Muscle layer of duodenum (tissue), 2 donors: ENCODE data around the gene CCDC171.

Experiments
- H3K27ac ChIP-seq: one replicate; pipeline ENCODE4 v1.7.0; 2013; ENCODE audit warnings: mild to moderate bottlenecking, low read length
- H3K27me3 ChIP-seq: one replicate; pipeline ENCODE4 v1.7.0; 2013; ENCODE audit warnings: low read depth, mild to moderate bottlenecking, control low read depth, low read length
- H3K36me3 ChIP-seq, 2 donors: one replicate each; pipeline ENCODE4 v1.7.0; 2013; ENCODE audit warnings: low read length in 2 of 2, control low read depth in 1 of 2, mild to moderate bottlenecking in 1 of 2; ENCODE audit not compliant: insufficient read depth in 2 of 2, control insufficient read depth in 1 of 2
- H3K4me1 ChIP-seq, 2 donors: one replicate each; pipeline ENCODE4 v1.7.0; 2013; ENCODE audit warnings: low read length in 2 of 2, mild to moderate bottlenecking in 2 of 2, control low read depth in 1 of 2, moderate library complexity in 1 of 2; ENCODE audit not compliant: insufficient read depth in 2 of 2, control insufficient read depth in 1 of 2
- H3K4me3 ChIP-seq, 2 donors: one replicate each; pipeline ENCODE4 v1.7.0; 2013; ENCODE audit warnings: low read length in 2 of 2, low read depth in 1 of 2, mild to moderate bottlenecking in 1 of 2
- H3K9me3 ChIP-seq, 2 donors: one replicate each; pipeline ENCODE4 v1.7.0; 2013; ENCODE audit warnings: low read length in 2 of 2, control low read depth in 1 of 2, mild to moderate bottlenecking in 1 of 2; ENCODE audit not compliant: control insufficient read depth in 1 of 2
- donor health status: healthy.

The CCDC171 gene

DNA sequence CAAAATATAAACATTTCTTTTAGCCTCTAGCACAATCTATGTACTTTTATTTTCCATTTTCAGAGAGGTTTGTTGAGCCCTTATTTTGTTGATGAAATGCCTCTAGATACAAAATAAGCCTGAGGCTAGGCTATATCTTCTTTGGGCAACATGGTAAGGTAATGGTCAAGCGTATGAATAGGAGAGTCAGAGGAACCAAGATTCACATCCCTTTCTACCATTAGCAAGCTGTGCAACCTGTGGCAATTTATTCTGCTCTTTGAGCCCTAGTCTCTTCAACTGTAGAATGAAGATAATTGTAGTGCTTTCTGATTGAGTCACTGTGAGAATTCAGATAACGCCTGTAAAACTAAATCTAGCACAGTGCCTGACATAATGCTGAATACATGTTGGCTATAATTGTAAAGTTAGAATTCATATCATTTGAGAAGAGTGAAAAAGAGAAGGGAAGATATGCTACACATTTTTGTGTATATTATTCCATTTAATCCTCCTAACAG is 412.5 kb downstream of the CCDC171 start:
- Histone ChIP-seq H3K4me3 (no peak overlapping the region), H3K27ac (no peak overlapping the region), H3K27me3 (no peaks in the 10 kb centered on the region), H3K36me3 (no peaks in the 10 kb centered on the region), H3K4me1 (no peaks in the 10 kb centered on the region), H3K9me3 (no peaks in the 10 kb centered on the region)

DNA sequence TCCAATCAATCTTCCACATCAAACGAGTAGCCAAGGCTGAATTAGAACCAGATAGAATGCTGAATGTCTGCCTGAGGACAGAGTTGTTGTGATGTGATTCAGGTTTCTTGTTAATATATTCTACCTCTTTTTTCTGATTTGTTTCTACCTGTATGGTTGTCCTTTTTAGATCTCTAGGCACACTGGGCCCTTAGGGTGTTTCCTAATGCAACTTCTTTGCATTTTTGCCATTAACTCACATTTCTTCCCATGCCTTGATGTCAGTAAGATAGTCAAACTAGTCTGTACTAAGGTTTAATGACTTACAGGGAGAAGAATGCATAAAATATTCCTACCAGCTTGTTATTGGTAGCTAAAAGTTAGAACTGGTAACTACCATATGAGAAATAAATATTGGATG is 413.6 kb downstream of the CCDC171 start:
- no peaks in the 10 kb centered on the region for H3K27me3 ChIP-seq
- H3K27ac ChIP-seq, result no peak overlapping the region
- H3K4me3 ChIP-seq, result no peak overlapping the region
- H3K36me3 ChIP-seq, result no peaks in the 10 kb centered on the region
- H3K4me1 ChIP-seq, result no peaks in the 10 kb centered on the region
- H3K9me3 ChIP-seq, result no peaks in the 10 kb centered on the region

DNA sequence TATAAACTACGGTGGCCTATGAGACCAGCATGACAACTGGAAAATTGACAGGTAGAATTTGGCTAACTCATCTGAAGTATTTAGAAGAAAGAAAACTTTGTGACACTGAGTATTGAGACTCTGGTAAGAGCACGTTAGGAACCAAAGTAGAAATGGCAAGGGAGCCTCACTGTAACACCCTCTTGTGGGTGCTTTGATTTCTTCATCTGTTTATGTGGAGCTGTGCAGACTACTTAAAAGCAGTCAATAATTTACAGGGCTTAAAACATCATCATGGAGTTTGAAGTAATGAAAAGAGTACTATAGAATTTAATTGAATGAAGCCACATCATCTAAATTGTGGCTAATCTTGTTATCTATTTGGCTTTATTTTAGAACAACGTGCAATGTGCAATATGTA is 414.2 kb downstream of the CCDC171 start:
- Histone ChIP-seq H3K27ac (no peak overlapping the region), H3K36me3 (no peaks in the 10 kb centered on the region), H3K4me3 (no peak overlapping the region), H3K9me3 (no peaks in the 10 kb centered on the region), H3K4me1 (no peaks in the 10 kb centered on the region), H3K27me3 (no peaks in the 10 kb centered on the region)

DNA sequence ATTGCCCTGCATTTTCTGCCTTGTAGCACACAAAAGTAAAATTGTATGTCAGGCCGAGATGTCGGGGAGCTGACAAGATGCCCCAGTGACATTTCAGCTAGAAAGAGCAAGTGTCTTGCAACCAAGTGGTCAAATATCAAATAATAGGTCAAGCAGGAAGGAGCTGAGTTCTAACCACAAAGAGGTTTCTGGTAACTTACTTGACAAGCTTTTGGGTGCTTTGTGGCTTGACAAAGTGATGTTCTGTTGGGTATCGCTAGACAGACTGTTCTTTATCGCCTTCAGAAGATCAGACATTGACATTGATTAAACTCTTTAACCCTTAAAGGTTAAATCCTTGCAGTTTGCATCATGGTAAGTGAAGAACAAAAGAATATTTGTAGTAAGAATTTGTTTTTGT is 419.9 kb downstream of the CCDC171 start:
- no peak overlapping the region for H3K4me3 ChIP-seq
- H3K9me3 ChIP-seq, result no peaks in the 10 kb centered on the region
- no peaks in the 10 kb centered on the region for H3K4me1 ChIP-seq
- H3K27ac ChIP-seq, result no peak overlapping the region
- no peaks in the 10 kb centered on the region for H3K27me3 ChIP-seq
- no peaks in the 10 kb centered on the region for H3K36me3 ChIP-seq

DNA sequence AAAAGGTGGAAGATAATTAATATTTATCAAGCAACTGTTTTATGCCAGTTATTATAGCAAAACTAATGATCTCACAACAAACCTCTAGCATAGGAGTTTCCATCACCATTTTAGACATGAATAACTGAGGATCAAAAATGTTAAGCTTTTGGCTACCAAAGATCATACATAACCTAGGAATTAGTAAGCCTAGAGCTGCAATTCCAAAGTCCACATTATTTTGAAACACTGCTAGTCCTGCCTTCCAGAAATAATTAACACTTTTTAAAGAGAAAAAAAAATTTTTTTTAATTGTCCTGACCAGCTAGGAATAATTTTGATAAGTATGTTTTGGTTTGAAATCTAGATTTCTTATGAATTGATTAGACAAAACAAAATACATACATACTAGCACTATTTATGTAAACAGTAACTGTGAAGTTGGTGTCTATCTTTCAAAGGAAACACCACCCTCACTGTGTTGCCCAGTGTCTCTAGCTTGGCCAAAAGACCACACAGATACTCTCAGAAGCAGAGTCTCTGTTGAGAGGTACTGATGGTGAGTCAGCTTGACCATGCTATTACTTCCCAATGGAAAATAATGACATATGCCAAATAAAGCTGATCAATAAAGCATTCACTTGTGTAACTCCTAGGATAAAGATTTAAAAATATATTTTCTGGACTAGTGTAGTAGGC is 422.4 kb downstream of the CCDC171 start:
- Histone ChIP-seq H3K36me3 (no peaks in the 10 kb centered on the region), H3K27ac (no peak overlapping the region), H3K4me3 (no peak overlapping the region), H3K4me1 (no peaks in the 10 kb centered on the region), H3K27me3 (no peaks in the 10 kb centered on the region), H3K9me3 (no peaks in the 10 kb centered on the region)

DNA sequence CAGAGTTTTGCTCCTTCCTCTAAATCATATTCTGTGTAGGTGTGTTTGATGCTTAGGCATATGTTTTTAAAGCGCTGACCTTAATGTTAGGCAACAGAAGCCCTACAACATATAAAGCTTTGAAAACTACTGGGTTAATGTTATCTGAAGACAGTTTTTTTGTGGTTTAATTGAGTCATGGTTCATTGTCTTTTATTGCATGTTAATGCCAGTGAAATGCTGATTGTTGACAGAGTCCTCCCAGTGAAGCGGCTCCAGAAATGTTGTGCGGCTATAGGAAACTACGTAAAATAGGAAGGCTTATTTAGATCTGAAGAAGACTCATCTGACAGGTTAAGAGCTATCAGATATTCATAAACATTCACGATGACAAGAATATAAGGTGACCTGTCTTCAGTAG is 424.6 kb downstream of the CCDC171 start:
- Histone ChIP-seq H3K4me3 (no peak overlapping the region), H3K27ac (no peak overlapping the region), H3K27me3 (no peaks in the 10 kb centered on the region), H3K9me3 (no peaks in the 10 kb centered on the region), H3K36me3 (no peaks in the 10 kb centered on the region), H3K4me1 (no peaks in the 10 kb centered on the region)

DNA sequence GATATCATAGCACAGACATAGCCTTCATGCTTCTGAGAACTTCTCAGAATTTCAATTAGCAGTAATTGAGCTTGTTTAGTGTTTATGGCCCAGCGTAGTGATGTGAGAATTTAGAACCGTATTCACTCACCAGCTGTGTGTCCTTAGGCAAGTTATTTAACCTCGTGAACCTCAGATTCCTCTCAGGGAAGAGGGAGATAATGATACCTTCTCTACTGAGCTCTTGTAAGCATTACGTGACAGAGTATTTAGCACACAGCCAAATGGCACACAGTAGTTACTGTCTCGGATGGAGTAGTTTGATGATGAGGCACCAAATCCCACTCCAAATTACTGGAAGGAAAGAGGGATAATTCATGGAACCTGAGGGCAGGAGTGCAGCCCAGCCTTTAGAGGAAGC is 429.3 kb downstream of the CCDC171 start:
- Histone ChIP-seq H3K9me3 (no peaks in the 10 kb centered on the region), H3K27me3 (no peaks in the 10 kb centered on the region), H3K27ac (no peak overlapping the region), H3K4me3 (no peak overlapping the region), H3K36me3 (no peaks in the 10 kb centered on the region), H3K4me1 (no peaks in the 10 kb centered on the region)

DNA sequence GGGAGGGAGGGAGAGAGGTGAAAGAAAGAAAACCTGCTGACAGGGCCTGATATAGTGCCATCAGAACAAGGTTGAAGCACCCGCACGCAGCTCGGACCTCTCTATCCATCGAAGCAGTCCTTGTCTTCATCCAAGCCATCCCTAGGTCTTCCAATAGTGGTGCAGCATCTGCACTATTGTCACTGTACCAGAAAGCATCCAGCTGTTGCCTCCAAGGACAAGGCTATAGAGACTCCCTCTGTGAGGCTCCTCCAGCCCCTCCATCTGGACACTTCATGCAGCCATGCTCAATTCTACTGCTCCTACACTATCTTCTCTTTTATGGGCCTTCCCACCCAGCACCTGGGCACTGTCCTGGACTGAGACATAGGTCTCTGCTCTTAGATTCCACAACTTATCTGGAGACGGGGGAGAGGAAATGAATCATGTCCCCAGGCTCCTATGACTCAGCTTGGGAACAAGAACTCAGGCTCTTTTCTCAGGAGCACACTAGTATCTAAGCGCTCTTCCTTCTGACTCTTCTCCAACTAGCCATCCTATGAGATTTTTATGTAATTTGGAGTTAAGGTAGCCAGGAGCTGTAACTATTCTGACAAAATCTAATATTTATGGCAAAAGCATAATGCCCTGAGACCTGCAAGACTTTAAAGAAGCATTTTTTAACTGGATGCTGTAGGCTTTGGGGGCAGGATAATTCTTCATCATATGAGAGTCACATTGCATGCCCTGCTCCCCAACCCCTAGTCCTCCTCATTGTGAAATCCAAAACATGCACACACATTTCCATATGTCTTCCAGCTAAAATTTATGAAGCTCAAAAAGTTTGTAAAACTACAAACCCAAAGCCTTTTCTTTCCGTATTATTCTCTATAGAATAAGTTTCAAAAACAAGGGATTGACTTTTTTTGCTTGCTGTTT is 446.8 kb downstream of the CCDC171 start:
- Histone ChIP-seq H3K4me1 (no peaks in the 10 kb centered on the region), H3K27ac (no peak overlapping the region), H3K36me3 (no peaks in the 10 kb centered on the region), H3K9me3 (peaks cover 0 to 10% of the 10 kb centered on the region in 2 donors), H3K4me3 (no peak overlapping the region), H3K27me3 (no peaks in the 10 kb centered on the region)

DNA sequence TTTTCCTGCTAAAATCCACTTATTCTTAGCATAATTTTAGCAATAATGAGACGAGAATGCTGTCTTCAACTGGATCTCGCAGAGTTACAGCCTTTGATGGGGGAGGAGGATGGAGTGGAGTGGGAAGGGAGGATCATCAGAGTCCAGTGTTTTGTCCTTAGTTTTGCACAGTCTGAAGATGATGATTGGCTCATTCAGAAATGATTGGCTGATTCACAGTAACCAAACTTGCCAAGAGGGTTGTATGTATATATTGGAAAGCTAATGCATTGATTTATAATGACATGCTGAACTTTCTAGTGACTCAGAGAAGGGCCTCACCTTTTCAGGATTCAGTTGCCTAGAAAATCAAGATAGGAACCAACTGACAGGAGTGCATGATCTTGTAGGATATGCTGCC is 448.0 kb downstream of the CCDC171 start:
- no peaks in the 10 kb centered on the region for H3K4me1 ChIP-seq
- no peak overlapping the region for H3K4me3 ChIP-seq
- no peaks in the 10 kb centered on the region for H3K36me3 ChIP-seq
- H3K9me3 ChIP-seq, result peaks cover 0 to 2% of the 10 kb centered on the region in 2 donors
- no peaks in the 10 kb centered on the region for H3K27me3 ChIP-seq
- H3K27ac ChIP-seq, result no peak overlapping the region

DNA sequence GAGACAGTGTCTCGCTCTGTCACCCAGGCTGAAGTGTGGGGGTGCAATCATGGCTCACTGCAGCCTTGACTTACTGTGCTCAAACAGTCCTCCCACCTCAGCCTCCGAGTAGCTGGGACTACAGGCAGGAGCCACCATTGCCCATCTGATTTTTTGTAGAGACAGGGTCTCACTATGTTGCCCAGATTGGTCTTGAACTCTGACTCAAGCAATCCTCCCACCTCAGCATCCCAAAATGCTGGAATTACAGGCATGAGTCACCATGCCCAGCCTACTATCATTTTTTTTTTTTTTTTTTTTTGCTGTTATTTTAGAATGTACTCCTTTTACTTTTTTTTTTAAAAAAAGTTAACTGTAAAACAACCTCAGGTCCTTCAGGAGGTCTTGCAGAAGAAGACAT is 449.0 kb downstream of the CCDC171 start:
- Histone ChIP-seq H3K9me3 (no peaks in the 10 kb centered on the region), H3K27me3 (no peaks in the 10 kb centered on the region), H3K36me3 (no peaks in the 10 kb centered on the region), H3K4me3 (no peak overlapping the region), H3K27ac (no peak overlapping the region), H3K4me1 (no peaks in the 10 kb centered on the region)

DNA sequence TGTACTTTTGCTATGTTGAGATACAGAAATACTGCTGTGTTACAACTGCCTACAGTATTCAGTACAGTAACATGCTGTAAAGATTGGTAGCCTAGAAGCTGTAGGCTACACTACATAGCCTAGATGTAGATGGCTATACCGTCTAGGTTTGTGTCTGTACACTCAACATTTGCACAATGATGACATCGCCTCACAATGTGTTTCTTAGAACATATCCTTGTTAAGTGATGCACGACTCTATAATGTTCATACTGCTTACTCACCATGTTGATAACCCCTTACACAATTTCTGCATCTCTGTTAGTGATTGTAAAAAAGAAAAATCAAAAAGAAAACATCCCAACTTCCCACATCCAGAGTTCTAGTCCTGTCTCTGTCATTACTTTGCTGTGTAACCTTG is 450.0 kb downstream of the CCDC171 start:
- Histone ChIP-seq H3K27ac (no peak overlapping the region), H3K36me3 (no peaks in the 10 kb centered on the region), H3K4me1 (no peaks in the 10 kb centered on the region), H3K9me3 (no peaks in the 10 kb centered on the region), H3K4me3 (no peak overlapping the region), H3K27me3 (no peaks in the 10 kb centered on the region)
